GM18520 (cell line): ENCODE measurements around the gene C17orf67.

Experiments used
- ATAC-seq: cut with Tn5 transposase; IDR thresholded peaks from one replicate; pipeline ENCODE4 v1.9.1; 2021; ENCODE audit not compliant: unreplicated experiment

Gene C17orf67, protein sequence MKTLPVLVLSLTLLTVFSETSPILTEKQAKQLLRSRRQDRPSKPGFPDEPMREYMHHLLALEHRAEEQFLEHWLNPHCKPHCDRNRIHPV

DNA sequence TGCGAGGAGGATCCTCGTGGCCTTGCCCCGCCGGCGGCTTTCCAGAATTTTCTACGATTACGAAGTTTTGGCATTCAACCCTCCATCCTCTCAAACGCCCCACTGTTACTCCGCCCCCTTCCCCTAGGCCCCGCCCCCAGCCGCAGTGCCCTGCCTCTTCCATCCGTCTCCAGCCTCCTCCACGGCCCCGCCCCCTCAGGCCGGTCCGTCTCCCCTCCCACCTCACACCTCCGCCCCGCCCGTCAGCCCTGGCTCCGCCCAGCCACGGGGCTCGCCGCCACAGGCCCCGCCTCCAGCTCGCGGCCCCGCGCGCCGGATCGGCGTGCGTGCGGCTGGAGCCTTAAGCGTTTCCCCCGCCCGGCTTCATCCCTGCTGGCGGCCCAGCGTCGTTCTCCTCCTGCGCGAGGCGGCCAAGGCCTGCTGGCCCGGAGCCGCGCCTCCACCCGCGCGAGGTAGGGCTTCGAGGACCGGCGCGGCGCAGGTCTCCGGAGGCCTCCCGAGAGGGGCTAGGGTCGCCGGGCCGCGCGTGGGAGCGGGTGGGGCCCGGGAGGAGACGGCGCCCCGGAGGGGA lies at the start of gene C17orf67, which contains the start of gene DGKE:
C17orf67 (minus strand) TSS at position 112 of the 571 bp plus-strand sequence. CDS start 18,110 bp downstream, outside the sequence.
DGKE (plus strand) TSS at position 343 of the 571 bp plus-strand sequence. CDS start 645 bp downstream, outside the sequence.
- peak; percentile 64 for ATAC-seq

DNA sequence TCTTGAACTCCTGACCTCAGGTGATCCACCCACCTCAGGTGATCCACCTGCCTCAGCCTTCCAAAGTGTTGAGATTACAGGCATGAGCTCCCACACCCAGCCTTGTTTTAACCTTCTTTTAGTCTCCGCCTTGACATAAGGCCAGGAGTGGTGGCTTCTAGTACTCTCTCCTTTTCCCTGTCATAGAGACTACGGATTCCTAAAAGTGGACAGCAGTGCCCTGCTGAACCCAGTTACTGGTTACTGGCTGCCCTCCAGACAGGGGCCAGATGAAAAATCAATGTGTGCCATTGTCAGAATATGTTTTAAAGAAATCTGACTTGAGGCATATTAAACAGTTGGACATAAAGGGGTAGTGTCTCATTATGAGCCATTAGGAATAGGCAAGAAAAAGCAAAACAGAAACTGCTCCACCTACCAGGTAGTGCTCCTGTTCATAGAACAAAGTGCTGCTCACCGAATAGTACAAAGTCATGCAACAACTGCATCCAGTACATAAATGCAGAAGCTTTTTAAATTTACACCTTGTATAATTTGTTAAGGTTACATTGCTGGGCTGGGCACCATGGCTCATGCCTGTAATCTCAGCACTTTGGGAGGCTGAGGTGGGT lies 48.1 kb upstream of the C17orf67 start:
- ATAC-seq = no peak

DNA sequence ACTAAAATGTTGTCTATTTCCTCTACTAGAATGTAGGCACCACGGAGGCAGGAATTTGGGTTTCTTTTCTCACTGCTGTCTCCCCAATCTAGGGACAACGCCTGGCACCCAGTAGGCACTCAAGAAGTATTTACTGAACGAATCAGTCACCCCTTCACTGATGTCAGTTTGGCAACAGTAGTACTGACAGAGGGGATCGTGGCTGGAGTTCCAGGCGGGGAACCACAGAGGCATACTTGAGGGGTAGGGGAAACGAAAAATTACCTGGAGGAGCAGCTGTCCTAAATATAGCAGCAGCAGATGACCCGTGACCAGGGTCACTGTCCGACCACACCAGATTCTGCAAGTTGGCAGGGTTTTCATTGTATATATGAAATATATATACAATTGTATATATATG lies 46.9 kb upstream of the C17orf67 start:
- no peak for ATAC-seq

DNA sequence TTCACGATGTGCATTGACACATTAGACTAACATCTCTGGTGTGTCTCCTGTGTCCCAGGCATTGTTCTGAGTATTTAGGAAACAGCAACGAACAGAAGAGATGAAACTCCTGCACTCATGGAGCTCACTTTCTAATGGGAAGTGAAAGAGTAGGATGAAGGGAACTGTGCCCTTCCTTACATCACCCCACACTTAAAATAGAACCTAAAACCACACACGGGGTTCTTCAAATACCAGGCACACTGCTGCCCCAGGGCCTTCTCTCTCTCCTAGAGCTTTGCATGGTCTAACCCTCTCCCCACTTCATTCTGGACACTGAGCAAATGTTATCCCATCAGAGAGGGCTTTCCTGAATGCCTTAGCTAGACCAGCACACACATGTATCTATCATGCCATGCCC lies 46.4 kb upstream of the C17orf67 start:
- no peak for ATAC-seq

DNA sequence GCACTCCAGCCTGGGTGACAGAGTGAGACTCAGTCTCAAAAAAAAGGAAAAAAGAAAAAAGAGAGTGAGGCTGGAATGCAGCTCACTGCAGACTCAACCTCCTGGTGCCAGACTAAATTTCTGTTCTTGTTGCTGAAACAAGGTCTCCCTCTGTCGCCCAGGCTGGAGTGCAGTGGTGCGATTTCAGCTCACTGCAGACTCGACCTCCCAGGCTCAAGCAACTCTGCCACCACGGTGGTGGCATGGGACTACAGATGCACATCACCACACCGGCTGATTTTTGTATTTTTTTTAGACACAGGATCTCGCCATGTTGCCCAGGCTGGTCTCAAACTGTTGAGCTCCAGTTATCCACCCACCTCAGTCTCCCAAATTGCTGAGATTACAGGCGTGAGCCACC lies 45.6 kb upstream of the C17orf67 start:
- no peak for ATAC-seq

DNA sequence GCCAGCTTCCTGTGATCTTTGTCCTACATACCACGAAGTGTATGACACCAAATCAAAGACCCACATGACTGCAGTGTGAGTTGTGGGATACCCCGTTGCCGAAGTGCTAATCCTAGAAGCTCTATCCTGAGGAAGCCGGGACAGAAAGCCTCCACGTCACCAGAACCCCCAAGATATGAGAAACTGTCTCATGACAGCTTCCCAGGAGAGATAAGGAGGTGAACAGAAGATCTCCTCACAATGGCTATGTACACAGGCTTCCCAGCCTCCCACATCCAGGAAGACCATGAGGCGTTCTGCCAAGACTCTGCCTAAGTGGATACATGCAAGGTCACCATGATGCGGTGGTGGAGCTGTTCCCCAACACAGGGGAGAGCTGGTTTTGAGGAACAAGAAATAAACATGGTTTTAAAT lies 43.1 kb upstream of the C17orf67 start:
- ATAC-seq = no peak

DNA sequence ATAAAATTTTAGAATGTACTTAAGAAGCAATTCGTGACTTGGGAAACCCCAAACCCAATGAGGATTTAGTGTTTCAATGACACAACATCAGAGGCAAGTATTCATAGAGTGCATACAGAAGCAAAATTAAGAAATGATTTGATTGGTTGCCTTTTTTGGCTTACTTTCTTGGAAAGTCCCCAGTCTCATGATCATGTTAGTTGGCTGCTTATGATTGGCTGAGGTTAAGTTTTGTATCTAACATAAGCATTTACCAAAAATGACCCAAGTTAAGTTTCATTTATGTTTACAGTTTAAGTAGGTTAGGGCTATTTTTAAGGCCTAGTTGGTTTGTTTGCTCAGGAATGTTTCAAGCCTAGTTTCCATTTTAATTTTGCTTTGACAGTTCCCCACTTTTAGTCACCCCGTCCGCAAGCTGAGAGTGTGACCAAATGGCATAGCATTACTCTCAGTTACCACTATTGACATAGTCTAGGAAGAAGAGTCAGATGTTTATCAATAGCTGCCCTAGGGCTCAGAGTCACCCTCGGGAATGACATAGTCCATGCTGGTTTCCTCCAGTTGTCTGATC lies 36.4 kb upstream of the C17orf67 start:
- ATAC-seq = no peak

DNA sequence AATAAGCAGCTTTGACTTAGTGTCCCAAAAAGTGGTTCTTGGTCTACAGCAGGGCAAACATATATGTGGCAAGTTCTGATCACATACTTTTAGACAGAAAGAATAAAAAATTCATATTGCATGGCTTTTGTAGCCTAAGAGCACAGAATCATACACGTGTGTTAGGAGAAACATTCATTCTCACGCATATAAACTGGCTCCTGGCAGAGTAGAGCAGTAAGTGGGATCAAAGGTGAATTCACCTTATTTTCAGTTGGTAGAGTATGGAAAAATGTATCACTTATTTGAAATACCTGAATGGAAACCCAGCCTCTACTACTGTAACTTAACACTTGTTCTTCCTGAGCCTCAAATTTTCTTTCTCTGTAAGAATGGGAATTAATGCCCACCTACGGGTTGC lies 35.0 kb upstream of the C17orf67 start:
- ATAC-seq = no peak

DNA sequence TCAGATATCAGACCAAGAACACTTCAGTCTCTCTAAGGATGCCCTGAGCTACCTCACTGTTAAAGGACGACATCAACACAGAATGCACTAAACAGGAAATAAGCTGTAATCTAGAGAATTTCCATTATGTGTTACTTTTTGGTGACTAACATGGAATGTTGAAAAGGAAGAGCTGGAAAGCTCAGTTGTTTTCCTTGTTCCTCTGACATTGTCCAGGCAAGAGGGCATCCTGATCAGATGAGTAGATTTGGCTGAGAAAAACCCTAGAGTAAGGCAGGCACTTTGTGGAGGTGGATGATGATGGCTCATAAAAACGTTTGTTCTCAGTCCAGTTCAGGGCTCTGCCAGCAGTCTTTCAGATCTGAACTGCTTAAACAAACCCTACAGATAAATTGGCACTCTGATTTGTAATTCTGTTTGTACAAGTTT lies 34.2 kb upstream of the C17orf67 start:
- ATAC-seq = no peak

DNA sequence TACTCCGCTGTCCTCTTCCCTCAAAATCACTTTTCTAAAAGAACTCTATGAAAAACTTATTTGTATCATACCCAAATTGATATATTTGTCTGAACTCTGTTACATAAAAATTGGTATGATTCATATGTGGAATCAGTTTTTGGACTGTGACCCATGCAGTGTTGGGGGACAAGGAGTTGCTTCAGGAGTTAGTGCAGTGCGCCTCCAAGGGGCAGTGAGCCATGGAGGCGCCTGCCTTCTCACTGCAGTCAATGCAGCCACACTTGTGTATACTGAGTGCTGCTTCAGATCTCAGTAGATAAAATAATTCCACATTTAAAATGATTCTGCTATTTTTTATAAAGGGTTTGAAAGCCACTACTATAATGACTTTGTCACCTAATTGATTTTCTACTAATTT lies 32.8 kb upstream of the C17orf67 start:
- ATAC-seq = no peak

DNA sequence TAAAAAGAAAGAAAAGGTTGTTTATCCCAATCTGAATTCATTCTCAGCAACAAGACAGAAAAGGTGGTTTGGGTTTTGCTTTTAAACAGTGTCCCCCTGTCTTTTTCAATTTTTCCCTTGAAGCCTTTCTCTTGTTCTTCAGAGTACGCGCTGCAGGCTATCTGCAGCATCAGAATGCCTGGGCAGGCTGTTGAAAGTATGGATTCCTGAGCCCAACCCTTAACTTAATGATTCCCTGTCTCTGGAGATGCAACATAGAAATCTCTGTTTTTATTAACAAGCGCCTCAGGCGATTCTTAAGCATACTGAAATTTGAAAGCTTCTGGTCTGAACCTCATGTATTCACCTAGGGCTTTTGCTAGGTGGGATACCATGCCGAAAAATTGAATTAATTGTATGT lies 32.4 kb upstream of the C17orf67 start:
- no peak for ATAC-seq

DNA sequence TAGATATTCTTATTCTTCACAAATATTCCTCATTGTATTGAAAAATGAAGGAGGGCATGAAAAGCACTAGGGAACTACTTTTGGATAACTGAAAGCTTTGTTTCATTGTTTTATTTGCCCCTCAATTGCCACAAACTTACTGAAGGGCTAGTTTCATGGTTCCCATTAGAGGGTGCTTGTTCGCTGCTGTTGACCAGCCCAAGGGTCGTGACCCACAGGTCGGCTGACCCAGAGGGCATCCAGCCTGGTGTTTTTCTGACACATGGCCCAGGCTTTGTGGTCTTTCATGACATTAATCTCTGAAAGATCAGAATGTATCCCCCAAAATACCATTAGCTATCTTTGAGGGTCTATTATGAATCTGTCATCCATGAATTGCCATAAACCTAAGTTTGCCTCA lies 30.3 kb upstream of the C17orf67 start:
- no peak for ATAC-seq

DNA sequence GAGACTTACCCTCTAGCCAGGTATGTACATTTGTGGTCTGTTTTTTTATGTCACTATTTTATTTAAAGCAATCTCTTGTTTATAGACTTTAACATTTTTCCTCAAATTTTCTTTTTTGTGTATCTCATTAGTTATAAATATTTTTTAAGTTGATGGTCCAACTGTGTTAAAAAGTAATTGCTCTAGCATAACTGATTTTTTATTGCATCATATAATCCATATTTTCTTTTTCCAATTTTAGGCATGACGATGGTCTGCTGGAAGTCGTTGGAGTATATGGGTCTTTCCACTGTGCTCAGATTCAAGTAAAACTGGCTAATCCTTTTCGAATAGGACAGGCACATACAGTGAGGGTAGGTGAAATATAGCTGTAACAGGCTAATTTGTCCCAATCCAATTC lies 28.2 kb upstream of the C17orf67 start:
- no peak for ATAC-seq

DNA sequence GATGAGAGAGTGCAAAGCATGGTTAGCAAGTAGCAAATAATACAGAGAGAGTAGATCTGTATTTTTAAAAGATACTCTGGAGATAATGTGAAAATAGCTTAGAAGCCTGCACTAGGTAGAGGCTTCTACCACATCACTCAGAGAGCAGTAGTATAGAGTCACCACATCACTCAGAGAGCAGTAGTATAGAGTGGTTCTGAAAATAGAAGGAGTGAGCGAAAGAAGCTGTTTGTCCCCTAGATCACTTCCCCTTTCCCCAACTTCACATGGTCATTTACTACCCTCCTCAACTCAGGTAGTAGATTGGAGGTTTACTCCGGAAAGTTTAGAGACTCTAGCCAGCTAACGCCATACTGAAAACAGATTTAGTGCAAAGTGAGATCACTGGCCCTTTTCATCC lies 17.3 kb upstream of the C17orf67 start:
- ATAC-seq = no peak

DNA sequence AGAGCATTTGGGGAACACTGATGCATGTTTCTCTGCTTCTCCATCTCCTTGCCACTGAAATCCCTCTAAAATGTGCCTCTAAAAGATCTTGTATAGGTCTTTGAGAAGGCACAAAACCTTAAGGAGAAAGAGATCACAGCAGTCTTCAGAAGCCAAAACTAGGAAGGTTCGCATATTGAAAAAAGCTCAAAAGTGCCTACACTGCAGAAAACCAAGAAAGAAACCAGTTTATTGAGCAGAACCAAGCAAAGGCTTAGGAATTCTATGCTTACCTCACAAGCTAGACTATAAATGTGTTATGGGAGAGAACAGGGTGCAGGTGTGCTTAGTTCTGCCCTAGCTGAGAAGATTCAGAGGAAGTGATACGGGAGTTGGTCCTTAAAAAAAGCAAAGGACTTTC lies 16.9 kb upstream of the C17orf67 start:
- ATAC-seq = no peak

DNA sequence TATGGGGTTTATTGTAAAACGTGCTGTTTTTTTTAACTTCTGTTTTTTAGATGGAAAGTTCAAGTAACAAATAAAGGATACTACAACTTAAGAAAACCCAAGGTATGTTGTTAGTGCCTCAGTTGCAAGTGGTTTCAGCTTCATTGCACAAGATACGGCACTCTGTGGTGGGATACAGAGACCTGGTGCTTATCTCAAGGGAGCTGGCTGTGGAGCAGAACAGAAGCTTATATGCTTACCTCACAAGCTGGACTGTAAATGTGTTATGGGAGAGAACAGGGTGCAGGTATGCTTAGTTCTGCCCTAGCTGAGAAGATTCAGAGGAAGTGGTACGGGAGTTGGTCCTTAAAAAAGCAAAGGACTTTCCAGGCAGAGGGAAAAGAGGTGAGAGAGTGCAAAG lies 15.4 kb upstream of the C17orf67 start:
- no peak for ATAC-seq

DNA sequence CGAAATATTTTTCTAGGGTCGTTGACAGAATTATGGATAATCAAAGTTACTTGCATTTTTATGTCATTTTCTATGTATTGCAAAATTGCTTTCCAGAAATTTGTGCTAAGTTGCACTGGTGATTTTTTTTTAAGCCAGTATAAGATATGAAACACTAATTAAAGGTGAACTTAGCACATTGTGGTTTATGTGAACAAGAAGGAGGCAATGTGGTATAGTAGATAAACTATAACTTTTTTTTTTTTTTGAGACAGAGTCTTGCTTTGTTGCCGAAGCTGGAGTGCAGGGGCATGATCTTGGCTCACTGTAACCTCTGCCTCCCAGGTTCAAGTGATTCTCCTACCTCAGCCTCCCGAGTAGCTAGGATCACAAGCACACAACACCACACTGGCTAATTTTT lies 13.4 kb upstream of the C17orf67 start:
- no peak for ATAC-seq

DNA sequence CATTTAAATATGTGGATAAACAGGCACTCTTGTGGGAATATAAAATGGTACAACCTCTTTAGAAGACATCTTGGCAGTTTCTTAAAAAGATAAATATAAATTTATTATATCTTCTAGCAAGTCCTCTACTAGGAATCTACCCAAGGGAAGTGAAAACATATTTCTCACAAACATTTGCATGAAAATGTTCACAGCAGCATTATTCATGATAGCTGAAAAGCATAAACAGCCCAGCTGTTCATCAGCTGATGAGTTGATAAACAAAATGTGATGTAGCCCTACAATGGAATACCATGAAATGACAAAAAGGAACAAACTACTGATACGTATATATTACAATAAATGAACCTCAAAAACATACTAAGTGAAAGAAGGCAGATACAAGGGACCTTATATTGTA lies 12.2 kb upstream of the C17orf67 start:
- no peak for ATAC-seq

DNA sequence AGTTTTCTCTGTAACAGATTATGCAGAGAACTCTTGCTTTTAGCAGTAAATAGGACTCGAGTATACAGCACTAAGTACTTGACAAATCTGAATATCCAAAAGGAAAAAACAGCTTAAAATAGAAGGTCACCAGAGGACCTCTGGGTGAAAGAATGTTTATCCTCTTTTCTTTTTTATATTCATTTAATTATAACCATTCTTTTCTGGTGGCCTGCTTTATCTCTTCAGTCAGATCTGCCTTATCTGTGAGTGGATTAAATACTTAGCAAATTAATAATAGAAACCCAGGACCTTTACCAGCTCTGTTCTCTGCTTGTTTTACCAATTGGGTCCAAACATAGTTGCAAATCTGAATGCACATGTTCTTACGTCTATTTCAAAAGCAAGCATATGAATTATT lies 8.9 kb upstream of the C17orf67 start:
- ATAC-seq = no peak

DNA sequence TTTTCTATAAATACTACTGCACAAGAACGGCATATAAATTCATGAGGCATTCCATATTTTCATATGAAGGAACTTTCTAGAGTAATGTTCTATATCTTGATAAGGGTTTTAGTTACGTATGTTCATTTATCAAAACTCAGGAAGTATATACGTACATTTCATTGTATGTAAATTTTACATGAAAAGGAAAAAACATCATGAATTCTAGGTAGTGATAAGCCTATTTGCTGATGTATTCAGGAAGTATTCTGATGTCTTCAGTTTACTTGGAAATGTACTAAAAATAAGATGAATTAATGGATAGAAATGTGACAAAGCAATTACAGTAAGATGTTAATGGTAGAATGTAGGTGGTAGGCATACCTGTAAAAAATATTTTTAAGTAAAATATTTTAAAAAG lies 5.0 kb upstream of the C17orf67 start:
- ATAC-seq = no peak

DNA sequence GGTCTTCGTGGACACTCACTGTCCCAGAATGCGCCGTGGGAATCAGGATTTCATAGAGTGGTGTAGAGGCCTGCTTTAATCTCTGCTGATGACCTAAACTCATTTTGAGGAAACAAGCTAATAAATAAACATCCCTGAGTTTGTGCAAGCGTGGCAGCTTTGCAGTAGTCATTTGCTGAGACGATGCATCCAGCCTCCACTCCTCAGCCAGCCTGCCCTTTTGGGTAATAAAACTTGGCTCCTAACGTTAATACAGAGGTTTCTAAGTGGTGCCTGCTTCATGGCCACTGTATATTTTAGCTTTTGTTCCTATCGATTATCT lies 1.5 kb upstream of the C17orf67 start:
- ATAC-seq = no peak

DNA sequence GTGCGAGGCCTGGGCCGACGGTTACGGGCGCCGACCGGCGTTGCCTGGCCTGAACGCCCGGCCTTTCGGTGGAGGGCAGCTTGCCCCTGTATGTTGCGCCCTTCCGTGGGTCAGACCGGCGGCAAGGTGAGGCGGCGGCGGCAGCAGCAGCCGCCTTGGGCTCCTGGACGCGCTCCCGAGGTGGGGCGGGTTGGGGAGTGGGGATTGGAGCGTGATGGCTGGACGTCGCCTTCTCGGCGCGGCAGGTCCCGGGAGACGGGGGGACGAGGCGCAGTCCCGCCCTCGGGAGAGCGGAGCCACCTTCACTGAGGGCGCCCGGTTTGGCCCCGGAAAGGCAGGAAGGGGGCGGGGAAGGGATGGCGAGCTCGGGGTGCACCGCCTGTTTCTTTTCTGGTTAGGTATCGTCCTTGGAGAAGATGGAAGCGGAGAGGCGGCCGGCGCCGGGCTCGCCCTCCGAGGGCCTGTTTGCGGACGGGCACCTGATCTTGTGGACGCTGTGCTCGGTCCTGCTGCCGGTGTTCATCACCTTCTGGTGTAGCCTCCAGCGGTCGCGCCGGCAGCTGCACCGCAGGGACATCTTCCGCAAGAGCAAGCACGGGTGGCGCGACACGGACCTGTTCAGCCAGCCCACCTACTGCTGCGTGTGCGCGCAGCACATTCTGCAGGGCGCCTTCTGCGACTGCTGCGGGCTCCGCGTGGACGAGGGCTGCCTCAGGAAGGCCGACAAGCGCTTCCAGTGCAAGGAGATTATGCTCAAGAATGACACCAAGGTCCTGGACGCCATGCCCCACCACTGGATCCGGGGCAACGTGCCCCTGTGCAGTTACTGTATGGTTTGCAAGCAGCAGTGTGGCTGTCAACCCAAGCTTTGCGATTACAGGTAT lies 902 bp upstream of the C17orf67 start:
- peak; percentile 20 for ATAC-seq
